LNCAP (cell line): ENCODE results near the gene ABHD14A.

ENCODE experiments used
- TF ChIP-seq, protein P1 (sequence below): fragments of 450-650 bp; IDR thresholded peaks from 2 replicates; pipeline ENCODE4 v1.5.1; 2017; ENCODE audit warnings: mild to moderate bottlenecking

Gene ABHD14A

DNA sequence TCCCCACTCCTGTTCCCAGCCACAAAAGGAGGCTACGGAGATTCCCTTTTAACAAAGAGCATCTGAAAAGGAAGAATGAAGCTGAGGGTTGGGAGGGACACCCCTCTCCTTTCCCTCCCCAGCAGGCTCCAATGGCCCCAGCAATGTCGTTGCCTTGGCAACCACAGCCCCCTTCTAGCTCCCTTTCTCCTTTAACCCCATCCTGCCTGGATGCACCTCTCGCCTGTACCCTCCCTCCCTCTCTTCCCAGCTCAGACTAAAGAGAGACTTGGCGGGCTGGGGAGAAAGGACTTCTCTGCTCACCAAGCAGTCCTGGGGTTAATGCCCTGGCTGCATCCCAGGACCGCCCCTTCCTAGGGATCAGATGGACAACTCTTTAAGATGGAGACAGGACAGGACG, 27.9 kb downstream of the ABHD14A start:
- TF ChIP-seq, protein P1, sequence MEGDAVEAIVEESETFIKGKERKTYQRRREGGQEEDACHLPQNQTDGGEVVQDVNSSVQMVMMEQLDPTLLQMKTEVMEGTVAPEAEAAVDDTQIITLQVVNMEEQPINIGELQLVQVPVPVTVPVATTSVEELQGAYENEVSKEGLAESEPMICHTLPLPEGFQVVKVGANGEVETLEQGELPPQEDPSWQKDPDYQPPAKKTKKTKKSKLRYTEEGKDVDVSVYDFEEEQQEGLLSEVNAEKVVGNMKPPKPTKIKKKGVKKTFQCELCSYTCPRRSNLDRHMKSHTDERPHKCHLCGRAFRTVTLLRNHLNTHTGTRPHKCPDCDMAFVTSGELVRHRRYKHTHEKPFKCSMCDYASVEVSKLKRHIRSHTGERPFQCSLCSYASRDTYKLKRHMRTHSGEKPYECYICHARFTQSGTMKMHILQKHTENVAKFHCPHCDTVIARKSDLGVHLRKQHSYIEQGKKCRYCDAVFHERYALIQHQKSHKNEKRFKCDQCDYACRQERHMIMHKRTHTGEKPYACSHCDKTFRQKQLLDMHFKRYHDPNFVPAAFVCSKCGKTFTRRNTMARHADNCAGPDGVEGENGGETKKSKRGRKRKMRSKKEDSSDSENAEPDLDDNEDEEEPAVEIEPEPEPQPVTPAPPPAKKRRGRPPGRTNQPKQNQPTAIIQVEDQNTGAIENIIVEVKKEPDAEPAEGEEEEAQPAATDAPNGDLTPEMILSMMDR = no peak

DNA sequence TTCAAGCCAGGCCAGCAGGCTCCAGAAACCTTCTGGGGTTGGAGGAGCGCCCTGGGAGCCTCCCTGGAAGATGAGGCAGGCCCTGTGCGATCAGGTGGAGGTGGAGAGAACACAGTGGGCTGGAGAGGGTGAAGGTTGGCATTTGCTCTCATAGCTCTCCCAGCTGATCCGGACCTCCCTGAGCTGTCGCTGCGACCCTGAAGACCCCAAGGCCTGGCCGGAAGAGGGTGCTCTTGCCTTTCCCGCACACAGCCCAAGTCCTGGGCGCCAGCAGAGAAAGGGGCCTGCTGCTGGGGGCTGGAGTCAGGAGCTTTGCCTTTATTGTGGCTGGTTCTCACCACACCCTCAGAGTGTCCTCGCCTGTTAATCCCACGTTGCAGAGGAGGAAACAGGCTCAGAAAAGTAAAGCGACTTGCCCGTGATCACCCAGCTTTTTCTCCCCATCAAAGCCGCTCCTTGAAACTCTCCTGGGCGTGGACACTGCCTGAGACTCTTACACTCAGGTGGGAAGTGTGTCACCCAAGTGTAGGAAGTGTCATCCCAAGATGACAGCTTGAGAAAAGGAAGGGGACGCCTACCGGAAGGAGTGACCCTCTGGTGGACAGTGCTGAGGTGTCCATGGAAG, 29.4 kb downstream of the ABHD14A start:
- TF ChIP-seq, protein P1 = no peak

DNA sequence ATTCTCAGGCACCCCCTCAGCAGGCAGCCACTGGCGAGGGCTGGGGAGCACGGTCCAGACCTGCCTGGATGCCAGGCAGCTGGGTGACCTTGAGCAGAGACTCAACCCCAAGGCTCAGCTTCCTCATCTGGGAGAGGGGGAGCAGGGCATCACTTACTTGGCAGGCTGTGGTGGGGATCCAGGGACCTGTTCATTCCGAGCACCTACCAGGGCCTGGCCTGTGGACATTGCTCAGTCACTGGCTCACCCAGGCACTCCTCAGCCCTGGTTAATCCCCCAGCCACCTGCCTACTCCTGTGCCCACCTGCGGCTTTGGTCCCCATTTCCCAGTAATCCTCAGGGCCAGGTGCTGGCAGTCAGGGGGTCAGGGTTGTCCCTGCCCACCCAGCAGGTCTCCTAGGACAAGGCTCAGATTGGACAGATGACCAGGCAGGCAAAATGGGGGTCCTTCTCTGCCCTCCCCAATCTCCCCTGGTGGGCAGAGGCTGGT, 30.1 kb downstream of the ABHD14A start:
- TF ChIP-seq, protein P1 = no peak

DNA sequence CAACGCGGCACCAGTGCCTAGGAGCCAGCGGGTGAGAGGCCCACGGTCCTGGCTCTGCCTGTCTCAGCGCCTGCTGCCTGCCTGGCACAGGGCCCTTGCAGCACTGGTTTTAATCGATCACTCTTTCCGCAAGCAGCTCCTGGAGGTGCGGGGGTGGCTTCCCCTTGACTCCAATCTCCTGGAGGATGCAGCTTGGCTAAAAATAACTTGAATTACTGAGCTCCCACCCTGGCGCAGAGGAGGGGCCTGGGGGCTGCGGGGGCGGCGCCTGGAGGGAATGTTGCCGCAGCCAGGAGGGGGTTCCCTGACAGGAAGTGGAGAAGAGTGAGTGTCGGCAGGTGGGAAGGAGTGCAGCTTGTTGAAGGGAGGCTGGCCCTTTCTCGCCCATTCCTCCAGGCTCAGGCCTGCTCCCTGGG, 30.7 kb downstream of the ABHD14A start:
- TF ChIP-seq, protein P1 = no peak

DNA sequence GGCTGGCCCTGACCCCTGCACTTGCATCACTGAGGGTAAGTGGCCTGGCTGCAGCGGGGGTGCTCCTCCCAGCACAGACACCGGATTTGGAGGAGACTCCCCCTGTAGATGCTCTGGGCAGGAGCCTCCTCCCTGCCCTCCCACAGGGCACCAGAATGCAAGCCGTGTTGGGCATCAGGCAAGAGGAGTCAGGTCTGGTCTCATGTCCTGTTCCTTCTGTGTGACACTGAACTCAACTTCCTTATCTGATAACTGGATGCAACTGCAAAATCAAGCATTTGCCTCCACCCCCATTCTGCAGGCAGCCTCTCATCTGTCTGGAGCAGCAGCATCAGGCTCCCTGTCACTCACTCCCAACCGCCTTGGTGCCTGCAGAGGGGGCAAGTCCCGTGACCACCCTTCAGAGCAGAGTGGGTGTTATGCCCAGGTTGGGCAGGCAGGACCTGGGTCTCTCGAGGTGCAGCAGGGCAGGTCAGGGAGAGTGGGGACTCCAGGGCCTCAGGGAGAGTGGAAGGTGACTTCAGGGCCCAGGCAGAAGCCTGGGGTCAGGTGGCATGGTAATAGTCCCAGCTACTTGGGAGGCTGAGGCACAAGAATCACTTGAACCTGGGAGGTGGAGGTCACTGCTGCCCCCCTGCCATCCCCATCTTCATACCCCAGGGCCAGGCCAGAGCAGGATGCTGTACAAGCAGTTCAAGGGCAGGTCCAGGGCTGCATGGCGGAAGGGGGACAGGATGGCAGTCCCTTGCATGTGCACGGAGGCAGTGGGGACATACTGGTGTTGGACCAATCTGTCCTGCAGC, 31.4 kb downstream of the ABHD14A start:
- TF ChIP-seq, protein P1 = no peak

DNA sequence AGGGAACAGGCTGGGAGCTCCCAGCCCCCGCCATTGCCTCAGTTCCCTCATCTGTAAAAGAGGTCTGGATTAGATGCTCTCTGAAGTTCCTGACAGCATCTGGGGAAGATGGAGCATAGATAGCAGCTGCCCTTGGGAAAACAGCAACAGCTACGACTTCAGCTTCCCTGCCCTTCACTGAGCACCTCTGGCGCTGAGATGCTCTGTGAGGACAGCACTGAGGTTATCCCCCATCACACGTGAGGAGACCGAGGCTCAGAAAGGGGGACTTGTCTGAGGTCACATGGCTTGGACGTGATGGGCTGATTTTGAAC, 31.9 kb downstream of the ABHD14A start:
- TF ChIP-seq, protein P1 = no peak

DNA sequence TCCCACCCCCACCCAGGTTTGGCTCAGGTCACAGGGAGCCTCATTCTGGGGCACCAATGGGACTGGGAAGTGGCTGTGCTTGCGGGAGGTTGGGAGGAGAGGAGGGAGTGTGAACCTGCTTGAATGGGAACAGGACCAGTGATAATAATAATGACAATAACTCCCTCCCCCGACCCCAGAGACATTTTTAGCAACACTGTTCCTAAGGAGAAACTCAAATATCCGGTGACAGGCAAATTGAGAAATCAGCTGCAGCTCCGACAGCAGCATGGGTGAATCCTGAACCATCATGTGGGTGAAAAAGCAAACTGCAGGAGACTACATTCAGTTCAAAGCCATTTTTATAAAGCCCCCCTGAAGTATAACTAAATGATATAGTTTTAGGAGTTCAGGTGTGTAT, 32.4 kb downstream of the ABHD14A start:
- TF ChIP-seq, protein P1 = no peak
